Measurements from ENCODE around the gene MYL12B. TPM values are rescaled to one million over a fixed set of nuclear protein-coding genes. Genes with fewer than 3 reads are reported as not detected.
A peak's percentile ranks its signal among the peaks of the same experiment; 100 is the strongest.

Gene MYL12B
- total and polyA plus RNA-seq, 12 donors: 153 to 457 (median 198) TPM

GRCh38 chr18:3214855-3215637, 46.9 kb upstream of the MYL12B start:
- peak in 4 of 8 donors; percentile 1 to 43 (median 26) for ATAC-seq
- Histone ChIP-seq H3K4me3 (peak overlapping the region in 8 of 10 donors; percentile 17 to 65 (median 42)), H3K4me1 (peaks cover 0 to 63% (median 38%) of the 10 kb centered on the region in 9 donors), H3K36me3 (peaks cover 0 to 55% (median 5%) of the 10 kb centered on the region in 9 donors), H3K27ac (peak overlapping the region; percentile 8 to 96 (median 92)), H3K9me3 (no peaks in the 10 kb centered on the region), H3K27me3 (no peaks in the 10 kb centered on the region)
- no peak for DNase-seq
- intact Hi-C loops (cut with DNase I): loop anchor here in 1 of 10 donors (5.0 kb wide), 1 partner anchor 38 kb away; no protein-coding TSS in a partner anchor
- no peak for TF ChIP-seq CTCF (IDR thresholded peaks at IDR 0.05)
- WGBS, 2 donors: 81% methylated on average over 36 of the region's 36 CpGs

GRCh38 chr18:3216987-3217386, 44.9 kb upstream of the MYL12B start:
- intact Hi-C loops (cut with DNase I): loop anchor here in 1 of 10 donors (5.0 kb wide), 1 partner anchor 40 kb away; no protein-coding TSS in a partner anchor
- ATAC-seq (no peak), DNase-seq (no peak)
- H3K27me3 ChIP-seq: no peaks in the 10 kb centered on the region
- H3K4me3 ChIP-seq: peak overlapping the region in 9 of 10 donors; percentile 44 to 65 (median 58)
- no peaks in the 10 kb centered on the region for H3K9me3 ChIP-seq
- H3K36me3 ChIP-seq: peaks cover 0 to 42% (median 5%) of the 10 kb centered on the region in 9 donors
- 54 to 64% methylated on average over 5 of the region's 5 CpGs for WGBS, 2 donors
- H3K4me1 ChIP-seq: peaks cover 0 to 46% (median 27%) of the 10 kb centered on the region in 9 donors
- H3K27ac ChIP-seq: peak overlapping the region in 9 of 10 donors; percentile 6 to 96 (median 95)
- no peak for TF ChIP-seq CTCF (IDR thresholded peaks at IDR 0.05)

- ATAC-seq: peak in 7 of 8 donors; percentile 31 to 70 (median 54)
- intact Hi-C loops (cut with DNase I): loop anchor here in 2 of 10 donors (2.0 to 5.0 kb wide), 2 partner anchors 29 to 41 kb away; partner anchors contain the start of gene MYL12A (in 2 of the 2)
- 17 to 21% methylated on average over 3 of the region's 3 CpGs for WGBS, 2 donors
- H3K4me3 ChIP-seq: peak overlapping the region in 9 of 10 donors; percentile 44 to 65 (median 58)
- peaks cover 0 to 35% (median 16%) of the 10 kb centered on the region in 9 donors for H3K4me1 ChIP-seq
- TF ChIP-seq CTCF (IDR thresholded peaks at IDR 0.05): no peak
- peaks cover 0 to 35% (median 5%) of the 10 kb centered on the region in 9 donors for H3K36me3 ChIP-seq
- no peak for DNase-seq
- H3K27me3 ChIP-seq: no peaks in the 10 kb centered on the region
- H3K27ac ChIP-seq: peak overlapping the region; percentile 80 to 96 (median 95)
- no peaks in the 10 kb centered on the region for H3K9me3 ChIP-seq
Measured at GRCh38 chr18:3217948-3218647, 43.8 kb upstream of the MYL12B start.

DNA sequence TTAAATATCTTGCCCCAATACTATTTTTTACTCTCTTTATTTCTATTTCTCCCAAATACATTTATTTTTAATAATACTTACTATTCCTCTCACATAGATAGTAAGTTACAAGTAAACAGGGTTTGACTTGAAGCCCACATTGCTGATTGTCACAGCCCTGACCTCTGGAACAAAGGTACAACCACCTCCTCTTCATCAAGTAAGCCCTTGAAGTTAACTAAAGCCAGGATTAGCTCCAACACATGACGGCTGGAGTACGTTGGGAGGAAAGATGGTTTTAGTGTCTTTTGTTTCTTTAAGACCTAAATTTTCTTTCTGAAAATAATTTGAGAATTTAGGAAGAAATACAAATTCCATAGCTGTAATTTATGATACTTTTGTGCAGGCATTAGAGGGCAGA, 43.1 kb upstream of the MYL12B start:
- no peak for TF ChIP-seq CTCF (IDR thresholded peaks at IDR 0.05)
- intact Hi-C loops (cut with DNase I): loop anchor here in 2 of 10 donors (2.0 to 5.0 kb wide), 2 partner anchors 28 to 42 kb away; partner anchors contain the start of gene MYL12A (in 2 of the 2)
- 21 to 51% methylated on average over 2 of the region's 2 CpGs for WGBS, 2 donors
- H3K27ac ChIP-seq: peak overlapping the region; percentile 80 to 96 (median 95)
- ATAC-seq: peak in 3 of 8 donors; percentile 17 to 33 (median 30)
- peak overlapping the region; percentile 44 to 65 (median 59) for H3K4me3 ChIP-seq
- no peaks in the 10 kb centered on the region for H3K27me3 ChIP-seq
- peaks cover 0 to 28% (median 9%) of the 10 kb centered on the region in 9 donors for H3K4me1 ChIP-seq
- H3K36me3 ChIP-seq: peaks cover 0 to 33% (median 5%) of the 10 kb centered on the region in 9 donors
- no peak for DNase-seq
- no peaks in the 10 kb centered on the region for H3K9me3 ChIP-seq

Measured in heart right ventricle (tissue), 16 donors.